PFSK-1 (cell line): ENCODE results near the gene UTP3. TPM values are rescaled to one million over a fixed set of nuclear protein-coding genes. Genes with fewer than 3 reads are reported as not detected.

Source experiments
- FOXP2 ChIP-seq: optimal IDR thresholded peaks from 2 replicates; pipeline ENCODE3; 2011; ENCODE audit warnings: borderline replicate concordance, control low read depth, inconsistent platforms; ENCODE audit not compliant: insufficient read depth; ENCODE audit errors: extremely low read length, extremely low read depth
- POLR2AphosphoS5 ChIP-seq: IDR thresholded peaks from 2 replicates; pipeline ENCODE4 v1.6.1; 2012; ENCODE audit warnings: low read depth, mild to moderate bottlenecking, control low read depth, low read length, moderate library complexity
- SIN3A ChIP-seq: IDR thresholded peaks from 2 replicates; pipeline ENCODE4 v1.6.1; 2012; ENCODE audit warnings: mild to moderate bottlenecking, low read length, moderate library complexity, borderline replicate concordance; ENCODE audit not compliant: insufficient read depth
- TAF1 ChIP-seq: IDR thresholded peaks from 2 replicates; pipeline ENCODE4 v1.6.1; 2012; ENCODE audit warnings: low read length, control low read depth, borderline replicate concordance; ENCODE audit not compliant: insufficient read depth
- polyA plus RNA-seq: library from polyadenylated mRNA; unstranded; fragments of >200 nt; gene quantifications from one replicate; pipeline ENCODE4 v1.2.1, GENCODE V29; 2012; ENCODE audit warnings: low read depth, missing spikeins; ENCODE audit not compliant: insufficient read length
- TF ChIP-seq, protein P1 (sequence below), 2 experiments: IDR thresholded peaks; 2 replicates each; pipeline versions ENCODE4 v1.6.1 to v1.8.0; 2011 to 2012; ENCODE audit warnings: low read depth in 2 of 2, low read length in 2 of 2, control low read depth in 1 of 2, inconsistent platforms in 1 of 2, mild to moderate bottlenecking in 1 of 2, moderate library complexity in 1 of 2; ENCODE audit not compliant: insufficient read depth in 1 of 2

The UTP3 gene
- polyA plus RNA-seq, result 21.6 TPM

DNA sequence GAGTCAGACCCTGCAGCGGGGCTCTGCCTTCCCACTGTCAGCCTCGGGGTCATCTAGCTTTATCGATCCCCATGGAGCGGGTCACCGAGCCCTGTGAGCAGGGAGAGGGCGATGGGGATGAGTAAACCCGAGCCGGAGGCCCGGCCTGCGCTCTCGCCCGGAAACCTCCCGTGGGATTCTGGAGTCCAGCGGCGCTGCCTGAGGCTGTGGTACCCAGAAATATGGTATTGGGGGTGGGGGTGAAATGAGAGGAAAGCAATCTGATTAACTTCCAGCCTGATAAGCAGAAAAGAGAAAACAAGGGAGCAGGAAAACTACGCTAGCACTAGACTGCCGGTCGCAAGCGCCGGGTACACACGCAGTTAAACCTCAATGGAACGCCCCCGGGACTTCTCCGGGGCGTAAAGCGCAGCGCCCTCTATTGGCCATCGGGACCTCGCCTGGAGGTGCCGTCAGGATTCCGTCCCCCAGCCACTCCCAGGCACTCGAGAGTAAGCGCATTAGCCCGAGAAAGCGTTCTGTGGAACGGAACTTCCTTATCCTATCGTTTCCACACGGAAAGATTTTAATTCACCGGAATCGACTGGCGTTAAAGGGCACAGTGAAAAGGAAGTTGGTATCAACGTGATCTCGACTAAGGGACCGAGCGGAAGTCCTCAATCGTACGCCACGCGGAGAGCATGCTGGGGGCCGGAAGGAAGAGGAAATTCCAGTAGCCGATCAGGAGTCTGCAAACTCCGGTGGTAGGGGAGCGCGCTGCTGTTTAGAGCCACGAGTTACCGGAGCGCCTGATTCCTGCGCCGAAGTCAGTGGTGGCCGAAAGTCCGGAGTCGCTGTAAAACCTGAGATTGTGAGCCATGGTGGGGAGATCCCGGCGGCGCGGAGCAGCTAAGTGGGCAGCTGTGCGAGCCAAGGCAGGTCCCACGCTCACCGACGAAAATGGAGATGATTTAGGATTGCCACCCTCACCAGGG, at the start of gene UTP3:
Gene UTP3, plus strand, starts transcription at position 712 of the 974 bp plus-strand sequence. Its CDS starts 146 bp downstream, at position 858.
- TF ChIP-seq SIN3A (peak; percentile 92; the same call in 1 of the 2 replicates), FOXP2 (peak; percentile 71), POLR2AphosphoS5 (peak; percentile 84), TAF1 (peak; percentile 77; the same call in 1 of the 2 replicates)
- TF ChIP-seq, protein P1, sequence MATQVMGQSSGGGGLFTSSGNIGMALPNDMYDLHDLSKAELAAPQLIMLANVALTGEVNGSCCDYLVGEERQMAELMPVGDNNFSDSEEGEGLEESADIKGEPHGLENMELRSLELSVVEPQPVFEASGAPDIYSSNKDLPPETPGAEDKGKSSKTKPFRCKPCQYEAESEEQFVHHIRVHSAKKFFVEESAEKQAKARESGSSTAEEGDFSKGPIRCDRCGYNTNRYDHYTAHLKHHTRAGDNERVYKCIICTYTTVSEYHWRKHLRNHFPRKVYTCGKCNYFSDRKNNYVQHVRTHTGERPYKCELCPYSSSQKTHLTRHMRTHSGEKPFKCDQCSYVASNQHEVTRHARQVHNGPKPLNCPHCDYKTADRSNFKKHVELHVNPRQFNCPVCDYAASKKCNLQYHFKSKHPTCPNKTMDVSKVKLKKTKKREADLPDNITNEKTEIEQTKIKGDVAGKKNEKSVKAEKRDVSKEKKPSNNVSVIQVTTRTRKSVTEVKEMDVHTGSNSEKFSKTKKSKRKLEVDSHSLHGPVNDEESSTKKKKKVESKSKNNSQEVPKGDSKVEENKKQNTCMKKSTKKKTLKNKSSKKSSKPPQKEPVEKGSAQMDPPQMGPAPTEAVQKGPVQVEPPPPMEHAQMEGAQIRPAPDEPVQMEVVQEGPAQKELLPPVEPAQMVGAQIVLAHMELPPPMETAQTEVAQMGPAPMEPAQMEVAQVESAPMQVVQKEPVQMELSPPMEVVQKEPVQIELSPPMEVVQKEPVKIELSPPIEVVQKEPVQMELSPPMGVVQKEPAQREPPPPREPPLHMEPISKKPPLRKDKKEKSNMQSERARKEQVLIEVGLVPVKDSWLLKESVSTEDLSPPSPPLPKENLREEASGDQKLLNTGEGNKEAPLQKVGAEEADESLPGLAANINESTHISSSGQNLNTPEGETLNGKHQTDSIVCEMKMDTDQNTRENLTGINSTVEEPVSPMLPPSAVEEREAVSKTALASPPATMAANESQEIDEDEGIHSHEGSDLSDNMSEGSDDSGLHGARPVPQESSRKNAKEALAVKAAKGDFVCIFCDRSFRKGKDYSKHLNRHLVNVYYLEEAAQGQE (IDR thresholded peaks at IDR 0.05; ENCODE audit: insufficient read depth in 1 of 2, low read depth in 2 of 2, low read length in 2 of 2), result 0 out of 4 replicates have a peak, but pooled peaks of 1 of the 2 experiments have one; percentile 15

DNA sequence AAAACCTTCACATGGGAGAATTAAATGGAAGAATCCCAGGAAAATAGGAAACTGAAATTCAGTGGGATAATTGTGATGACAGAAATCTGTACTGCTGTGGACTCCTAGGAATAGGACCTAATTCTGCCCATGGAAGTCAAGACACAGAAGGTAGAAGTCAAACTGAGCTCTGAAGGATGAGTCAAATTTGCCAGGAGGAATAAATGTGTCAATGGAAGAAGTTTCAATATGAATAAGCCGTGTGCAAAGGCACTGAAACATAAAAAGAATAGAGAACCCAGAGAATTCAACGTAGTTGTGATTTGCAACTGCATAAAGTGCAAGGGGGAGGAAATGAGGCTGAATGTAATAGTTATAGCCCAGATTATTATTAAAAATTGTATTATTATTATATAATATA, 48.1 kb upstream of the UTP3 start:
- TF ChIP-seq, protein P1 (IDR thresholded peaks at IDR 0.05; ENCODE audit: insufficient read depth in 1 of 2, low read depth in 2 of 2, low read length in 2 of 2), result no peak
- TF ChIP-seq POLR2AphosphoS5, result no peak
- no peak for TF ChIP-seq TAF1
- TF ChIP-seq FOXP2, result no peak
- no peak for TF ChIP-seq SIN3A

DNA sequence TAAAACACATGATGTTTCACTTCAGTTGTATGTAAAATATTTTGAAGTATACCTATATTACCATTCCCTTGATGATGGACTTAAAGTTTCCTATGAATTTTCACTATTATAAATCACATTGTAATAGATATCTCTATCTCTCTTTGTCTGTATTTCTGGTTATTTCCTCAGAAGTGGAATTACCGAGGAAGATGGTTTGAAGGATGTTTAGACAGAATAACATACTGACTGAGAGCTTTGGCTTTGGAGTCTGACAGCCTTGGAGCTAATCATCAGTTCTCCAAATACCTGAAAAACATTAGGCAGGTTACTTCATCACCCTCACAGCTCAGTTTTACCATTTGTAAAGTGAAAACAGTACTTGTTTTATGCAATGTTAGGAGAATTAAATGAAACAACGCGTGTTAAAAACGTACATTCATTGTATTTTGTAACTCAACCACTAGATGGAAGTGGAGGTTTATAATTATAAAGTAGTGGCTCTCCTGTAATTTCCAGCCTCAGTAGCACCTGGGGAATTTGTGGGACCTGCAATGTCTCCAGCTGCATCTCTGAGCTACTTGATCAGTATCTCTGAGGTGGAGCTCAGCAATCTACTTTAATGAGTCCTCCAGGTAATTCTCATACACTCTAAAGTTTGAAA, 36.3 kb upstream of the UTP3 start:
- no peak for TF ChIP-seq FOXP2
- no peak for TF ChIP-seq TAF1
- TF ChIP-seq SIN3A, result no peak
- no peak for TF ChIP-seq POLR2AphosphoS5
- TF ChIP-seq, protein P1 (IDR thresholded peaks at IDR 0.05; ENCODE audit: insufficient read depth in 1 of 2, low read depth in 2 of 2, low read length in 2 of 2), result no peak

GRCh38 chr4:70654605-70655011, 33.7 kb upstream of the UTP3 start:
- TF ChIP-seq, protein P1 (IDR thresholded peaks at IDR 0.05; ENCODE audit: insufficient read depth in 1 of 2, low read depth in 2 of 2, low read length in 2 of 2), result no peak
- TF ChIP-seq POLR2AphosphoS5, result no peak
- TF ChIP-seq FOXP2, result no peak
- no peak for TF ChIP-seq SIN3A
- TF ChIP-seq TAF1, result no peak
